ENCODE measurements around the gene TSSC4.

The TSSC4 gene

GRCh38 chr11:2446590-2447252 lies 46.2 kb downstream of the TSSC4 start:
- TF ChIP-seq SPI1 (IDR thresholded peaks at IDR 0.05; ENCODE audit: borderline replicate concordance, low read depth) (peak; percentile 79; the same call in 1 of the 2 replicates), CTCF (IDR thresholded peaks at IDR 0.05; ENCODE audit: insufficient read depth, low read length) (no peak), GABPA (IDR thresholded peaks at IDR 0.05; ENCODE audit: low read depth) (no peak), REST (IDR thresholded peaks at IDR 0.05; ENCODE audit: insufficient replicate concordance, low read depth) (no peak), POLR2AphosphoS5 (IDR thresholded peaks at IDR 0.05; ENCODE audit: low read depth) (no peak)
- peak in 1 of 2 experiments; percentile 75 for DNase-seq (ENCODE audit: low read depth in 1 of 2, low spot score in 1 of 2)
- Histone ChIP-seq H3K4me3 (replicated peaks; ENCODE audit: insufficient read depth, low read length) (no peak overlapping the region), H3K27ac (replicated peaks) (peak overlapping the region; percentile 32; the same call in 1 of the 2 replicates), H3K27me3 (ENCODE audit: insufficient read depth, poor library complexity, severe bottlenecking) (peaks cover 24% of the 10 kb centered on the region)

GRCh38 chr11:2447253-2447950 lies 46.9 kb downstream of the TSSC4 start:
- peak in 1 of 2 experiments; percentile 51 for DNase-seq (ENCODE audit: low read depth in 1 of 2, low spot score in 1 of 2)
- H3K27ac ChIP-seq (replicated peaks) = peak overlapping the region; percentile 32; the same call in 1 of the 2 replicates
- H3K4me3 ChIP-seq (replicated peaks; ENCODE audit: insufficient read depth, low read length) = no peak overlapping the region
- TF ChIP-seq POLR2AphosphoS5 (IDR thresholded peaks at IDR 0.05; ENCODE audit: low read depth) (no peak), CTCF (IDR thresholded peaks at IDR 0.05; ENCODE audit: insufficient read depth, low read length) (no peak), REST (IDR thresholded peaks at IDR 0.05; ENCODE audit: insufficient replicate concordance, low read depth) (no peak), GABPA (IDR thresholded peaks at IDR 0.05; ENCODE audit: low read depth) (no peak), SPI1 (IDR thresholded peaks at IDR 0.05; ENCODE audit: borderline replicate concordance, low read depth) (no peak)
- peaks cover 24% of the 10 kb centered on the region for H3K27me3 ChIP-seq (ENCODE audit: insufficient read depth, poor library complexity, severe bottlenecking)

- Histone ChIP-seq H3K27ac (replicated peaks) (no peak overlapping the region), H3K27me3 (ENCODE audit: insufficient read depth, poor library complexity, severe bottlenecking) (peaks cover 20% of the 10 kb centered on the region), H3K4me3 (replicated peaks; ENCODE audit: insufficient read depth, low read length) (no peak overlapping the region)
- TF ChIP-seq CTCF (IDR thresholded peaks at IDR 0.05; ENCODE audit: insufficient read depth, low read length) (no peak), GABPA (IDR thresholded peaks at IDR 0.05; ENCODE audit: low read depth) (no peak), SPI1 (IDR thresholded peaks at IDR 0.05; ENCODE audit: borderline replicate concordance, low read depth) (no peak), REST (IDR thresholded peaks at IDR 0.05; ENCODE audit: insufficient replicate concordance, low read depth) (no peak), POLR2AphosphoS5 (IDR thresholded peaks at IDR 0.05; ENCODE audit: low read depth) (no peak)
- DNase-seq (ENCODE audit: low read depth in 1 of 2, low spot score in 1 of 2) = no peak
Measured at GRCh38 chr11:2447951-2448650, 47.6 kb downstream of the TSSC4 start.

All from HL-60 (cell line).